ENCODE measurements around the gene MGRN1. TPM values are rescaled to one million over a fixed set of nuclear protein-coding genes. Genes with fewer than 3 reads are reported as not detected.

Gene MGRN1
- total RNA-seq, 1 donor from 2014 or later: 91.5 TPM

- Histone ChIP-seq H3K4me3 (ENCODE audit: insufficient read depth, low read depth, low read length) (no peak overlapping the region), H3K27ac (ENCODE audit: low read depth, low read length) (no peak overlapping the region), H3K36me3 (ENCODE audit: insufficient read depth, low read length) (peaks cover 6% of the 10 kb centered on the region), H3K4me1 (ENCODE audit: insufficient read depth, low read length) (peaks cover 25% of the 10 kb centered on the region), H3K4me2 (ENCODE audit: low read length) (no peak overlapping the region), H3K9ac (ENCODE audit: low read length) (no peak overlapping the region), H4K20me1 (ENCODE audit: insufficient read depth, low read length) (peaks cover 63% of the 10 kb centered on the region), H3K27me3 (ENCODE audit: insufficient read depth, low read length) (no peaks in the 10 kb centered on the region), H2AFZ (ENCODE audit: low read depth, low read length) (no peak overlapping the region), H3K9me3 (ENCODE audit: insufficient read depth, low read depth, low read length) (no peaks in the 10 kb centered on the region), H3K79me2 (ENCODE audit: insufficient read depth, low read length) (peaks cover 17% of the 10 kb centered on the region)
- peaks cover 4% of the 10 kb centered on the region for H3K4me1 Mint-ChIP-seq (ENCODE audit: low read depth, unreplicated experiment)
- DNase-seq (ENCODE audit: low read depth): no peak
- no peak for FAIRE-seq
- H3K27me3 Mint-ChIP-seq (ENCODE audit: low read depth, unreplicated experiment): no peaks in the 10 kb centered on the region
- H3K36me3 Mint-ChIP-seq (ENCODE audit: low read depth, unreplicated experiment): peaks cover 8% of the 10 kb centered on the region
- no peak overlapping the region for H3K4me3 Mint-ChIP-seq (ENCODE audit: unreplicated experiment)
- H3K9me3 Mint-ChIP-seq (ENCODE audit: unreplicated experiment): no peaks in the 10 kb centered on the region
- TF ChIP-seq CTCF (IDR thresholded peaks at IDR 0.05; ENCODE audit: insufficient read depth, low read depth, low read length): no peak
- no peak for TF ChIP-seq EZH2 (IDR thresholded peaks at IDR 0.05; ENCODE audit: insufficient read depth, low read length)
- no peak overlapping the region for H3K27ac Mint-ChIP-seq (ENCODE audit: unreplicated experiment)
These were observed 32.4 kb downstream of the MGRN1 start for GRCh38 chr16:4656695-4657686.

- peaks cover 13% of the 10 kb centered on the region for H3K36me3 Mint-ChIP-seq (ENCODE audit: low read depth, unreplicated experiment)
- H3K4me2 ChIP-seq (ENCODE audit: low read length): peak overlapping the region; percentile 55
- no peak for TF ChIP-seq CTCF (IDR thresholded peaks at IDR 0.05; ENCODE audit: insufficient read depth, low read depth, low read length)
- no peak for TF ChIP-seq EZH2 (IDR thresholded peaks at IDR 0.05; ENCODE audit: insufficient read depth, low read length)
- H3K27ac ChIP-seq (ENCODE audit: low read depth, low read length): no peak overlapping the region
- peaks cover 32% of the 10 kb centered on the region for H3K79me2 ChIP-seq (ENCODE audit: insufficient read depth, low read length)
- H3K4me1 Mint-ChIP-seq (ENCODE audit: low read depth, unreplicated experiment): peaks cover 18% of the 10 kb centered on the region
- H3K27ac Mint-ChIP-seq (ENCODE audit: unreplicated experiment): no peak overlapping the region
- H3K27me3 ChIP-seq (ENCODE audit: insufficient read depth, low read length): no peaks in the 10 kb centered on the region
- peak overlapping the region; percentile 5 for H3K9ac ChIP-seq (ENCODE audit: low read length)
- peaks cover 33% of the 10 kb centered on the region for H3K4me1 ChIP-seq (ENCODE audit: insufficient read depth, low read length)
- H3K4me3 ChIP-seq (ENCODE audit: insufficient read depth, low read depth, low read length): no peak overlapping the region
- no peaks in the 10 kb centered on the region for H3K9me3 ChIP-seq (ENCODE audit: insufficient read depth, low read depth, low read length)
- DNase-seq (ENCODE audit: low read depth) (no peak), FAIRE-seq (no peak)
- H4K20me1 ChIP-seq (ENCODE audit: insufficient read depth, low read length): peaks cover 72% of the 10 kb centered on the region
- no peak overlapping the region for H2AFZ ChIP-seq (ENCODE audit: low read depth, low read length)
- H3K36me3 ChIP-seq (ENCODE audit: insufficient read depth, low read length): peaks cover 2% of the 10 kb centered on the region
- H3K4me3 Mint-ChIP-seq (ENCODE audit: unreplicated experiment): no peak overlapping the region
- H3K27me3 Mint-ChIP-seq (ENCODE audit: low read depth, unreplicated experiment): no peaks in the 10 kb centered on the region
- H3K9me3 Mint-ChIP-seq (ENCODE audit: unreplicated experiment): no peaks in the 10 kb centered on the region
These were observed 35.0 kb downstream of the MGRN1 start for GRCh38 chr16:4659363-4660353.

Measured in astrocyte (in vitro differentiated cells and primary cell).